H1 (cell line): Measurements from ENCODE around the gene MRPL41. TPM values are rescaled to one million over a fixed set of nuclear protein-coding genes. Genes with fewer than 3 reads are reported as not detected.

ENCODE experiments used
- CTCF ChIA-PET: fragments of 300-600 bp; sonication (Branson Sonifier 250); formaldehyde crosslinking; loops from one replicate; lab custom pipeline; 2021; ENCODE audit not compliant: partially characterized antibody; lab: Charles Lee
- POLR2A ChIA-PET: fragments of 300-600 bp; sonication (Branson Sonifier 250); formaldehyde crosslinking; loops from one replicate; lab custom pipeline; 2021; ENCODE audit warnings: inconsistent platforms; ENCODE audit not compliant: partially characterized antibody; lab: Charles Lee
- DNase-seq, 2 experiments: peaks; one replicate each; pipeline versions ENCODE4 v3.0.0 to v3.0.0-alpha.2; 2010 to 2022; ENCODE audit warnings: low spot score in 2 of 2, low read depth in 1 of 2, mixed read lengths in 1 of 2
- FAIRE-seq: peaks from 2 replicates; lab custom pipeline; 2011; peaks lifted over from hg19 to GRCh38; lab: Jason Lieb, UNC
- H2AFZ ChIP-seq: 2 replicates; pipeline ENCODE4 v1.8.1; 2012; ENCODE audit warnings: low read length, inconsistent platforms
- H2AK5ac ChIP-seq: 2 replicates; pipeline ENCODE4 v1.6.1; 2013; ENCODE audit warnings: low read depth, low read length
- H2BK120ac ChIP-seq: replicated peaks from 2 replicates; pipeline ENCODE3; 2013; ENCODE audit warnings: low read depth, low read length, inconsistent platforms
- H2BK12ac ChIP-seq: 2 replicates; pipeline ENCODE4 v1.6.1; 2013; ENCODE audit warnings: low read depth, low read length
- H2BK15ac ChIP-seq: 2 replicates; pipeline ENCODE4 v1.6.1; 2013; ENCODE audit warnings: low read length
- H2BK20ac ChIP-seq: 2 replicates; pipeline ENCODE4 v1.6.1; 2013; ENCODE audit warnings: low read length
- H2BK5ac ChIP-seq: 2 replicates; pipeline ENCODE4 v1.6.1; 2013; ENCODE audit warnings: low read depth, low read length
- H3K14ac ChIP-seq: 2 replicates; pipeline ENCODE4 v1.6.1; 2013; ENCODE audit warnings: inconsistent platforms; ENCODE audit not compliant: insufficient read length
- H3K18ac ChIP-seq: 2 replicates; pipeline ENCODE4 v1.6.1; 2013; ENCODE audit warnings: low read length; ENCODE audit errors: extremely low read depth
- H3K23ac ChIP-seq: 2 replicates; pipeline ENCODE4 v1.6.1; 2013; ENCODE audit warnings: inconsistent platforms; ENCODE audit not compliant: insufficient read length
- H3K23me2 ChIP-seq: 2 replicates; pipeline ENCODE4 v1.6.1; 2013; ENCODE audit warnings: low read depth, low read length
- H3K27ac ChIP-seq: 2 replicates; pipeline ENCODE4 v1.6.1; 2011; ENCODE audit warnings: low read depth, low read length, inconsistent platforms
- H3K27me3 ChIP-seq, 4 experiments: replicated peaks in 1 of 4; 1 replicate in 1 of 4; 2 replicates in 3 of 4; pipeline versions ENCODE4 v1.6.1 to v1.8.1; 2011 to 2013; ENCODE audit warnings: low read length in 3 of 4, mild to moderate bottlenecking in 3 of 4, inconsistent platforms in 2 of 4, mixed read lengths in 2 of 4, moderate library complexity in 1 of 4; ENCODE audit not compliant: control insufficient read depth in 3 of 4, insufficient read depth in 3 of 4; ENCODE audit errors: extremely low read depth in 1 of 4
- H3K36me3 ChIP-seq, 4 experiments: 2 replicates each; pipeline versions ENCODE4 v1.6.1 to v1.8.1; 2011 to 2013; ENCODE audit warnings: mild to moderate bottlenecking in 4 of 4, low read length in 3 of 4, moderate library complexity in 2 of 4, control low read depth in 1 of 4, inconsistent platforms in 1 of 4; ENCODE audit not compliant: insufficient read depth in 4 of 4, control insufficient read depth in 2 of 4
- H3K4ac ChIP-seq: replicated peaks from 2 replicates; pipeline ENCODE3; 2013; ENCODE audit warnings: low read length, low read depth, mixed read lengths, inconsistent platforms; ENCODE audit not compliant: insufficient read length
- H3K4me1 ChIP-seq, 4 experiments: replicated peaks in 1 of 4; 1 replicate in 1 of 4; 2 replicates in 3 of 4; pipeline versions ENCODE4 v1.6.1 to v1.8.1; 2011 to 2013; ENCODE audit warnings: low read length in 3 of 4, inconsistent platforms in 2 of 4, mixed read lengths in 1 of 4; ENCODE audit not compliant: insufficient read depth in 4 of 4, control insufficient read depth in 3 of 4
- H3K4me2 ChIP-seq, 2 experiments: 2 replicates each; pipeline versions ENCODE4 v1.6.1 to v1.8.1; 2011 to 2013; ENCODE audit warnings: low read depth in 2 of 2, low read length in 2 of 2, control low read depth in 1 of 2, inconsistent platforms in 1 of 2, mild to moderate bottlenecking in 1 of 2; ENCODE audit not compliant: insufficient read depth in 1 of 2
- H3K4me3 ChIP-seq, 4 experiments: fragments of 200-600, 300-600 bp in 1 of 4; sonication (generic), shearing (Covaris generic), sonication (Bioruptor Twin) in 1 of 4; 2 replicates each; pipeline versions ENCODE4 v1.5.1 to v1.8.1; 2011 to 2016; ENCODE audit warnings: low read length in 4 of 4, low read depth in 3 of 4, control low read depth in 2 of 4, inconsistent platforms in 2 of 4, mild to moderate bottlenecking in 2 of 4, mixed read lengths in 1 of 4, moderate library complexity in 1 of 4; ENCODE audit not compliant: insufficient read depth in 2 of 4; ENCODE audit errors: extremely low read depth in 1 of 4
- H3K56ac ChIP-seq: replicated peaks from 2 replicates; pipeline ENCODE3; 2013; ENCODE audit warnings: low read depth, mild to moderate bottlenecking, mixed read lengths, low read length, inconsistent platforms; ENCODE audit not compliant: insufficient read length
- H3K79me1 ChIP-seq: 2 replicates; pipeline ENCODE4 v1.6.1; 2013; ENCODE audit warnings: low read depth, low read length, control low read depth
- H3K79me2 ChIP-seq, 2 experiments: 2 replicates each; pipeline versions ENCODE4 v1.6.1 to v1.8.1; 2012 to 2013; ENCODE audit warnings: low read length in 2 of 2, mild to moderate bottlenecking in 2 of 2, inconsistent platforms in 1 of 2; ENCODE audit not compliant: insufficient read depth in 2 of 2, control insufficient read depth in 1 of 2
- H3K9ac ChIP-seq, 4 experiments: replicated peaks in 1 of 4; 1 replicate in 1 of 4; 2 replicates in 3 of 4; pipeline versions ENCODE4 v1.6.1 to v1.8.1; 2011 to 2013; ENCODE audit warnings: low read depth in 3 of 4, low read length in 3 of 4, control low read depth in 2 of 4, mild to moderate bottlenecking in 2 of 4, moderate library complexity in 2 of 4, inconsistent platforms in 1 of 4; ENCODE audit errors: extremely low read depth in 1 of 4
- H3K9me3 ChIP-seq, 2 experiments: 2 replicates each; pipeline versions ENCODE4 v1.6.1 to v1.8.1; 2012 to 2013; ENCODE audit warnings: mild to moderate bottlenecking in 2 of 2, moderate library complexity in 2 of 2, control low read depth in 1 of 2, inconsistent platforms in 1 of 2, low read depth in 1 of 2, low read length in 1 of 2, mixed read lengths in 1 of 2; ENCODE audit not compliant: insufficient read depth in 2 of 2
- H4K20me1 ChIP-seq, 2 experiments: replicated peaks in 1 of 2; 2 replicates each; pipeline versions ENCODE3 to v1.8.1; 2011 to 2013; ENCODE audit warnings: inconsistent platforms in 2 of 2, low read length in 2 of 2, mild to moderate bottlenecking in 1 of 2; ENCODE audit not compliant: insufficient read depth in 2 of 2, control insufficient read depth in 1 of 2
- H4K5ac ChIP-seq: 2 replicates; pipeline ENCODE4 v1.6.1; 2013; ENCODE audit warnings: low read length, low read depth, mixed read lengths, inconsistent platforms; ENCODE audit not compliant: insufficient read length
- H4K8ac ChIP-seq: 2 replicates; pipeline ENCODE4 v1.8.0; 2013; ENCODE audit warnings: mild to moderate bottlenecking, moderate library complexity, low read length, inconsistent platforms; ENCODE audit not compliant: insufficient read depth; ENCODE audit errors: extremely low read depth
- H4K91ac ChIP-seq: replicated peaks from 2 replicates; pipeline ENCODE3; 2013; ENCODE audit warnings: low read length, mixed read lengths, inconsistent platforms; ENCODE audit not compliant: insufficient read length
- EGR1 ChIP-seq: IDR thresholded peaks from 2 replicates; pipeline ENCODE4 v1.6.1; 2011; ENCODE audit warnings: low read depth, low read length, borderline replicate concordance
- EP300 ChIP-seq, 2 experiments: IDR thresholded peaks; 1 replicate in 1 of 2; 2 replicates in 1 of 2; pipeline ENCODE4 v1.6.1; 2011 to 2012; ENCODE audit warnings: low read depth in 2 of 2, low read length in 2 of 2, mild to moderate bottlenecking in 2 of 2, borderline replicate concordance in 1 of 2, inconsistent platforms in 1 of 2, moderate library complexity in 1 of 2
- HDAC2 ChIP-seq, 2 experiments: fragments of 300-600 bp in 1 of 2; sonication (generic) in 1 of 2; IDR thresholded peaks; 2 replicates each; pipeline ENCODE4 v1.6.1; 2011 to 2012; ENCODE audit warnings: low read depth in 2 of 2, low read length in 2 of 2, mild to moderate bottlenecking in 2 of 2, moderate library complexity in 2 of 2, borderline replicate concordance in 1 of 2, inconsistent platforms in 1 of 2
- KDM4A ChIP-seq: IDR thresholded peaks from one replicate; pipeline ENCODE4 v1.7.1; 2012; ENCODE audit warnings: low read depth, mild to moderate bottlenecking, moderate library complexity, low read length, inconsistent platforms; ENCODE audit not compliant: severe bottlenecking
- SIN3A ChIP-seq, 2 experiments: IDR thresholded peaks in 1 of 2; conservative IDR thresholded peaks in 1 of 2; 2 replicates each; pipeline ENCODE4 v1.6.1; 2011 to 2012; ENCODE audit warnings: low read length in 2 of 2, improper control_type of control experiment in 1 of 2, low read depth in 1 of 2, mild to moderate bottlenecking in 1 of 2
- SP1 ChIP-seq: IDR thresholded peaks from 2 replicates; pipeline ENCODE4 v1.6.1; 2011; ENCODE audit warnings: low read depth, low read length
- TEAD4 ChIP-seq: IDR thresholded peaks from 2 replicates; pipeline ENCODE4 v1.6.1; 2012; ENCODE audit warnings: low read depth, low read length, inconsistent platforms, mixed read lengths
- WGBS, 2 experiments: shearing (Covaris generic) in 1 of 2; methylation state at CpG; one replicate each; pipeline versions ENCODE4 v1.1.6 to v1.1.7; 2013 to 2015; ENCODE audit warnings: low lambda C conversion rate in 2 of 2, mixed read lengths in 2 of 2, inconsistent platforms in 1 of 2, low coverage in 1 of 2, missing lambda C conversion rate in 1 of 2; ENCODE audit not compliant: insufficient replicate concordance in 2 of 2, insufficient coverage in 1 of 2, insufficient read length in 1 of 2; ENCODE audit errors: extremely low coverage in 1 of 2, missing lambda C conversion rate in 1 of 2; 5-methylcytosine and 5-hydroxymethylcytosine counted together
- polyA plus RNA-seq, 7 experiments: library from polyadenylated mRNA; depleted of rRNA in 3 of 7; stranded (reverse) in 5 of 7; unstranded in 2 of 7; fragments of >200 nt in 5 of 7; fragments of 200-250 nt in 2 of 7; gene quantifications; 1 replicate in 5 of 7; 2 replicates in 1 of 7; 4 replicates in 1 of 7; pipeline versions ENCODE4 v1.2.1 to v1.2.3, GENCODE V29; 2011 to 2013; ENCODE audit warnings: missing spikeins in 2 of 7, mixed read lengths in 2 of 7
- total RNA-seq: library from RNA; stranded (reverse); fragmentation: NEBNext Ultra II Directional; extraction: Animal tissue kit (Norgen Biotek cat#: 25700); gene quantifications from 2 replicates; pipeline ENCODE4 v1.2.1, GENCODE V29; 2021

Gene MRPL41
- total and polyA plus RNA-seq, 2 of the 8 experiments (the other 6 are each of a cell fraction or from before 2014, with no cell fraction given), result 47.2 to 58.1 TPM

DNA sequence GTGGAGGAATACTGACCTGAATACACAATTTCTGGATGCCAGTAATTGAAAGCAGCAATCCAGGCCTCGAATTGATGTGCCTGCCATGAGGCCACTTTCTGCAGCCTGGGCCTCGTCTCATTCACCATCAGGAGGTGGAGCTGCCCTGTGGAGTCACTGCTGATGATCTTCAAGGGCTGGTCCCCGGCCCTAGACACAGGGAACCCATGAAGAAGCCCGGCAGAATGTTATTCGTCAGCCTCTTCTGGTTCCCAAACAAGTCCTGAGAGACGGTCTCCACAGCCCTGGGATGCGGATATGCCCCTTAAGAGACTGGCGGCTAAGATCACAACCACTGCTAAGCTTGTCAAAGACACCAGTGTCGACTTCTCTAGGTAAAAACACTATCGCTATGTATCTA lies 22.5 kb downstream of the MRPL41 start:
- H3K79me1 ChIP-seq, result peaks cover 19% of the 10 kb centered on the region
- no peak overlapping the region for H4K8ac ChIP-seq
- peaks cover 12 to 47% of the 10 kb centered on the region in 2 experiments for H3K79me2 ChIP-seq
- no peak overlapping the region for H3K27ac ChIP-seq
- no peak overlapping the region for H3K9ac ChIP-seq
- H3K27me3 ChIP-seq, result no peaks in the 10 kb centered on the region
- no peak overlapping the region for H3K4ac ChIP-seq
- H4K20me1 ChIP-seq, result peaks cover 7 to 20% of the 10 kb centered on the region in 2 experiments
- H2BK12ac ChIP-seq, result no peak overlapping the region
- 95% methylated on average over 10 of the region's 10 CpGs; no CpG with 5 or more reads in 1 of the 2 experiments for WGBS, 2 experiments
- no peak overlapping the region for H3K18ac ChIP-seq
- H4K5ac ChIP-seq, result no peak overlapping the region
- H4K91ac ChIP-seq, result no peak overlapping the region
- no peak overlapping the region for H3K56ac ChIP-seq
- CTCF ChIA-PET, result interaction anchor here (0.7 to 3.2 kb wide), 4 partner anchors 8 to 757 kb away, joined by 3 to 21 read pairs (median 4); no protein-coding TSS in a partner anchor
- H2AFZ ChIP-seq, result no peak overlapping the region
- no peak overlapping the region for H3K14ac ChIP-seq
- peaks cover 23 to 45% (median 36%) of the 10 kb centered on the region in 4 experiments for H3K36me3 ChIP-seq
- H3K23me2 ChIP-seq, result peaks cover 10% of the 10 kb centered on the region; the same call in 1 of the 2 replicates
- H3K4me1 ChIP-seq, result peaks cover 0 to 11% (median 3%) of the 10 kb centered on the region in 4 experiments; a peak in 5 of 7 replicates
- no peak overlapping the region for H3K4me3 ChIP-seq
- POLR2A ChIA-PET, result interaction anchor here (1.2 to 3.7 kb wide), 4 partner anchors 9 to 175 kb away, joined by 3 to 14 read pairs (median 12); no protein-coding TSS in a partner anchor
- no peak overlapping the region for H2BK5ac ChIP-seq
- FAIRE-seq (no peak), DNase-seq (no peak)
- H2BK120ac ChIP-seq, result no peak overlapping the region
- H2AK5ac ChIP-seq, result no peak overlapping the region
- no peak overlapping the region for H2BK15ac ChIP-seq
- no peaks in the 10 kb centered on the region for H3K9me3 ChIP-seq
- no peak overlapping the region for H2BK20ac ChIP-seq
- no peak overlapping the region for H3K4me2 ChIP-seq
- H3K23ac ChIP-seq, result no peak overlapping the region
- TF ChIP-seq HDAC2 (IDR thresholded peaks at IDR 0.05; ENCODE audit: borderline replicate concordance in 1 of 2, low read depth in 2 of 2, low read length in 2 of 2), result no peak
- no peak for TF ChIP-seq TEAD4
- no peak for TF ChIP-seq SIN3A (conservative IDR thresholded peaks at IDR 0.05 in 1 of 2, IDR thresholded peaks at IDR 0.05 in 1 of 2; ENCODE audit: low read depth in 1 of 2, low read length in 2 of 2)
- no peak for TF ChIP-seq KDM4A
- no peak for TF ChIP-seq EP300 (IDR thresholded peaks at IDR 0.05; ENCODE audit: borderline replicate concordance in 1 of 2, low read depth in 2 of 2, low read length in 2 of 2)
- no peak for TF ChIP-seq EGR1
- TF ChIP-seq SP1, result no peak
